Spleen (tissue), 11 donors: ENCODE measurements around the gene ZNF784. TPM values are rescaled to one million over a fixed set of nuclear protein-coding genes. Genes with fewer than 3 reads are reported as not detected.

Experiments
- DNase-seq: peaks from one replicate; pipeline ENCODE4 v3.0.0-alpha.2; 2020
- H3K27ac ChIP-seq, 8 donors: fragments of 200-600 bp; sonication (generic) in 7 of 8; 1 replicate in 4 of 8; 2 replicates in 4 of 8; pipeline versions ENCODE4 v1.5.0 to v1.8.0; 2016 to 2021; ENCODE audit warnings: inconsistent platforms in 4 of 8, mild to moderate bottlenecking in 4 of 8, moderate library complexity in 1 of 8
- H3K27me3 ChIP-seq, 7 donors: fragments of 200-600 bp; sonication (generic) in 6 of 7; replicated peaks in 1 of 7; 1 replicate in 4 of 7; 2 replicates in 3 of 7; pipeline versions ENCODE4 v1.5.0 to v1.8.0; 2016 to 2021; ENCODE audit warnings: inconsistent platforms in 3 of 7, mild to moderate bottlenecking in 1 of 7
- H3K36me3 ChIP-seq, 6 donors: fragments of 200-600 bp; sonication (generic) in 5 of 6; 1 replicate in 4 of 6; 2 replicates in 2 of 6; pipeline versions ENCODE4 v1.5.0 to v1.8.0; 2016 to 2021; ENCODE audit warnings: inconsistent platforms in 2 of 6
- H3K4me1 ChIP-seq, 6 donors: fragments of 200-600 bp; sonication (generic) in 5 of 6; 1 replicate in 3 of 6; 2 replicates in 3 of 6; pipeline versions ENCODE4 v1.5.0 to v1.8.0; 2016 to 2021; ENCODE audit warnings: inconsistent platforms in 3 of 6
- H3K4me3 ChIP-seq, 8 donors: fragments of 200-600 bp; sonication (generic) in 7 of 8; 1 replicate in 4 of 8; 2 replicates in 4 of 8; pipeline versions ENCODE4 v1.5.0 to v1.8.0; 2016 to 2021; ENCODE audit warnings: inconsistent platforms in 4 of 8, mild to moderate bottlenecking in 4 of 8, moderate library complexity in 2 of 8
- H3K9me3 ChIP-seq, 8 donors: fragments of 200-600 bp; sonication (generic) in 7 of 8; 1 replicate in 4 of 8; 2 replicates in 4 of 8; pipeline versions ENCODE4 v1.5.0 to v1.8.0; 2016 to 2021; ENCODE audit warnings: inconsistent platforms in 4 of 8
- CTCF ChIP-seq, 11 experiments: fragments of 200-600 bp in 7 of 11; fragments of 450-650 bp in 4 of 11; sonication (generic) in 4 of 11; IDR thresholded peaks in 8 of 11; conservative IDR thresholded peaks in 3 of 11; 1 replicate in 7 of 11; 2 replicates in 4 of 11; pipeline versions ENCODE4 v1.4.0 to v1.8.0; 2016 to 2021; ENCODE audit warnings: antibody characterized with exemption in 11 of 11, inconsistent platforms in 4 of 11, mild to moderate bottlenecking in 1 of 11
- POLR2A ChIP-seq, 3 donors: fragments of 450-650 bp; IDR thresholded peaks; one replicate each; pipeline ENCODE4 v1.5.1; 2017; ENCODE audit warnings: antibody characterized with exemption in 3 of 3, mild to moderate bottlenecking in 1 of 3
- POLR2AphosphoS5 ChIP-seq, 3 donors: sonication (generic); formaldehyde crosslinking; IDR thresholded peaks; one replicate each; pipeline ENCODE4 v1.5.1; 2017; ENCODE audit warnings: antibody characterized with exemption in 3 of 3
- WGBS, 5 donors: extraction: QIAGEN DNeasy Blood & Tissue Kit in 3 of 5; methylation state at CpG; one replicate each; pipeline versions ENCODE4 v1.1.5 to v1.1.7; 2013 to 2018; 5-methylcytosine and 5-hydroxymethylcytosine counted together
- intact Hi-C: fragments of 100-400 bp; cut with DNase I; formaldehyde crosslinking; loops from one replicate; pipeline ENCODE4 v1.15.0; 2023; ENCODE audit warnings: low total_unique reads
- polyA plus RNA-seq, 3 donors: library from polyadenylated mRNA; stranded (reverse); fragments of 200-250 nt; gene quantifications; one replicate each; pipeline ENCODE4 v1.2.1, GENCODE V29; 2013
- total RNA-seq, 7 donors: library from RNA; depleted of rRNA in 3 of 7; stranded (reverse); fragments of >200 nt in 3 of 7; fragmentation: NEBNext Ultra II Directional in 4 of 7; extraction: Animal tissue kit (Norgen Biotek cat#: 25700) in 4 of 7; gene quantifications; one replicate each; pipeline versions ENCODE4 v1.1.0 to v1.2.1, GENCODE V29; 2016 to 2021
- donor health status: healthy with polysubstance abuse.
- donor health status: DM: no; HTN: no; CAD: no; lungs with moderate emphysema.
- donor health status: DM: no; HTN: no; CAD: no.
- donor health status: Bipolar disorder and iron deficiency.
- donor health status: healthy.
- donor health status: DM: no; HTN: no; CAD: no.
- donor health status: DM: yes; HTN: yes; CAD: no.

Gene ZNF784
- total and polyA plus RNA-seq, 10 donors: 3.3 to 10.0 (median 6.7) TPM

- no peak overlapping the region for H3K4me3 ChIP-seq
- TF ChIP-seq POLR2AphosphoS5 (IDR thresholded peaks at IDR 0.05) (peak in 1 of 3 donors; percentile 37), CTCF (IDR thresholded peaks at IDR 0.05 in 8 of 11, conservative IDR thresholded peaks at IDR 0.05 in 3 of 11) (no peak)
- H3K4me1 ChIP-seq: peaks cover 0 to 96% (median 37%) of the 10 kb centered on the region in 6 donors
- WGBS, 5 donors: 92 to 98% (median 95%) methylated on average over 33 to 55 of the region's 55 CpGs
- intact Hi-C loops: no loop called here
- H3K36me3 ChIP-seq: peaks cover 0 to 40% (median 15%) of the 10 kb centered on the region in 6 donors
- peak overlapping the region in 3 of 8 donors; percentile 82 to 95 (median 86) for H3K27ac ChIP-seq
- DNase-seq: peak; percentile 82
- no peaks in the 10 kb centered on the region for H3K27me3 ChIP-seq
- H3K9me3 ChIP-seq: no peaks in the 10 kb centered on the region
Measured at GRCh38 chr19:55621673-55622231, 2.6 kb downstream of the ZNF784 start.

GRCh38 chr19:55621205-55621672 lies 3.1 kb downstream of the ZNF784 start:
- TF ChIP-seq POLR2A (IDR thresholded peaks at IDR 0.05) (no peak), POLR2AphosphoS5 (IDR thresholded peaks at IDR 0.05) (peak in 2 of 3 donors; percentile 14 to 19)
- Histone ChIP-seq H3K4me3 (peak overlapping the region in 1 of 8 donors; percentile 39), H3K27me3 (no peaks in the 10 kb centered on the region), H3K9me3 (no peaks in the 10 kb centered on the region), H3K4me1 (peaks cover 0 to 96% (median 37%) of the 10 kb centered on the region in 6 donors), H3K36me3 (peaks cover 0 to 45% (median 20%) of the 10 kb centered on the region in 6 donors), H3K27ac (peak overlapping the region in 7 of 8 donors; percentile 39 to 95 (median 69))
- WGBS, 5 donors: 57 to 78% (median 74%) methylated on average over 5 to 9 of the region's 9 CpGs
- intact Hi-C loops: no loop called here
- DNase-seq: no peak

- H3K4me1 ChIP-seq: peaks cover 0 to 95% (median 35%) of the 10 kb centered on the region in 6 donors
- DNase-seq: no peak
- 65 to 83% (median 75%) methylated on average over 12 of the region's 12 CpGs for WGBS, 5 donors
Measured at GRCh38 chr19:55620410-55621204, 3.8 kb downstream of the ZNF784 start.

GRCh38 chr19:55619286-55619685 lies 5.1 kb downstream of the ZNF784 start:
- intact Hi-C loops: no loop called here
- H3K9me3 ChIP-seq: no peaks in the 10 kb centered on the region
- no peak for DNase-seq
- H3K4me1 ChIP-seq: peaks cover 0 to 87% (median 26%) of the 10 kb centered on the region in 6 donors
- H3K27ac ChIP-seq: peak overlapping the region in 7 of 8 donors; percentile 8 to 95 (median 69)
- H3K36me3 ChIP-seq: peaks cover 0 to 65% (median 38%) of the 10 kb centered on the region in 6 donors
- H3K27me3 ChIP-seq: no peaks in the 10 kb centered on the region
- WGBS, 5 donors: 54 to 80% (median 75%) methylated on average over 3 of the region's 3 CpGs
- H3K4me3 ChIP-seq: no peak overlapping the region
- TF ChIP-seq CTCF (IDR thresholded peaks at IDR 0.05 in 8 of 11, conservative IDR thresholded peaks at IDR 0.05 in 3 of 11): no peak
- TF ChIP-seq POLR2A (IDR thresholded peaks at IDR 0.05): no peak
- no peak for TF ChIP-seq POLR2AphosphoS5 (IDR thresholded peaks at IDR 0.05)

More at GRCh38 chr19:55620410-55621204, 3.8 kb downstream of the ZNF784 start:
- Histone ChIP-seq H3K27ac (peak overlapping the region in 7 of 8 donors; percentile 39 to 95 (median 69)), H3K9me3 (no peaks in the 10 kb centered on the region), H3K4me3 (peak overlapping the region in 1 of 8 donors; percentile 39), H3K27me3 (no peaks in the 10 kb centered on the region), H3K36me3 (peaks cover 0 to 51% (median 26%) of the 10 kb centered on the region in 6 donors)
- TF ChIP-seq POLR2AphosphoS5 (IDR thresholded peaks at IDR 0.05) (peak in 2 of 3 donors; percentile 27 to 58), POLR2A (IDR thresholded peaks at IDR 0.05) (no peak)
- intact Hi-C loops: no loop called here
